C4-2B (cell line): ENCODE measurements around the gene CALY.

Experiments
- CTCF ChIP-seq: fragments of 450-650 bp; conservative IDR thresholded peaks from 2 replicates; pipeline ENCODE4 v1.5.1; 2017; ENCODE audit warnings: mild to moderate bottlenecking
- ZFX ChIP-seq: fragments of 450-650 bp; IDR thresholded peaks from 2 replicates; pipeline ENCODE4 v1.6.1; 2017

- TF ChIP-seq CTCF (peak; percentile 93), ZFX (no peak)
These were observed 28.8 kb downstream of the CALY start for GRCh38 chr10:133307776-133308420.
